Measurements from ENCODE around the gene FERMT1. TPM values are rescaled to one million over a fixed set of nuclear protein-coding genes. Genes with fewer than 3 reads are reported as not detected.

FERMT1 gene
- total RNA-seq, 1 donor from 2014 or later = 2.4 TPM

DNA sequence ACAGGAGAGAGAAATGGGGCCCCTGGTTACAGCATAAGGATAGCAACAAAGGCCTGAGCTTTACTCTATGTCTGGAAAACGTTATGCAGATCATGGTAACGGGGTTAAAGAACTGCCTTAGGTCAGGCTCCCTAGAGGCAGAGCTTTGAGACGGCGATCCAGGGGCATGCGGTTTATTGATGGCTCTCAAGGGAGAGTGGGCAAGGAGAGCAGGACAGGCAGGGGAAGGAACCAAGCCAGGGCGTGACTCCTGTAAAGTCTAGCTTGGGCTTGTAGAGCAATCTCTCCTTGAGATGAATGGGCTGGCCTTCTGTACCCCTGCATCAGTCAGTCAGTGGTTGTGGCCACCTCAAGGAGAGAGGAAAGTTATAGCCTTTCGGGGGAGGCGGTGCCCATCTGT, 12.5 kb upstream of the FERMT1 start:
- intact Hi-C loops (cut with DNase I) = no loop called here
- Histone ChIP-seq H3K36me3 (no peaks in the 10 kb centered on the region), H3K4me1 (no peaks in the 10 kb centered on the region), H3K9me3 (no peaks in the 10 kb centered on the region), H3K27ac (no peak overlapping the region), H3K4me3 (no peak overlapping the region), H3K27me3 (no peaks in the 10 kb centered on the region)
- ATAC-seq (no peak), DNase-seq (no peak)
- TF ChIP-seq, protein P1, sequence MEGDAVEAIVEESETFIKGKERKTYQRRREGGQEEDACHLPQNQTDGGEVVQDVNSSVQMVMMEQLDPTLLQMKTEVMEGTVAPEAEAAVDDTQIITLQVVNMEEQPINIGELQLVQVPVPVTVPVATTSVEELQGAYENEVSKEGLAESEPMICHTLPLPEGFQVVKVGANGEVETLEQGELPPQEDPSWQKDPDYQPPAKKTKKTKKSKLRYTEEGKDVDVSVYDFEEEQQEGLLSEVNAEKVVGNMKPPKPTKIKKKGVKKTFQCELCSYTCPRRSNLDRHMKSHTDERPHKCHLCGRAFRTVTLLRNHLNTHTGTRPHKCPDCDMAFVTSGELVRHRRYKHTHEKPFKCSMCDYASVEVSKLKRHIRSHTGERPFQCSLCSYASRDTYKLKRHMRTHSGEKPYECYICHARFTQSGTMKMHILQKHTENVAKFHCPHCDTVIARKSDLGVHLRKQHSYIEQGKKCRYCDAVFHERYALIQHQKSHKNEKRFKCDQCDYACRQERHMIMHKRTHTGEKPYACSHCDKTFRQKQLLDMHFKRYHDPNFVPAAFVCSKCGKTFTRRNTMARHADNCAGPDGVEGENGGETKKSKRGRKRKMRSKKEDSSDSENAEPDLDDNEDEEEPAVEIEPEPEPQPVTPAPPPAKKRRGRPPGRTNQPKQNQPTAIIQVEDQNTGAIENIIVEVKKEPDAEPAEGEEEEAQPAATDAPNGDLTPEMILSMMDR (IDR thresholded peaks at IDR 0.05) = no peak

DNA sequence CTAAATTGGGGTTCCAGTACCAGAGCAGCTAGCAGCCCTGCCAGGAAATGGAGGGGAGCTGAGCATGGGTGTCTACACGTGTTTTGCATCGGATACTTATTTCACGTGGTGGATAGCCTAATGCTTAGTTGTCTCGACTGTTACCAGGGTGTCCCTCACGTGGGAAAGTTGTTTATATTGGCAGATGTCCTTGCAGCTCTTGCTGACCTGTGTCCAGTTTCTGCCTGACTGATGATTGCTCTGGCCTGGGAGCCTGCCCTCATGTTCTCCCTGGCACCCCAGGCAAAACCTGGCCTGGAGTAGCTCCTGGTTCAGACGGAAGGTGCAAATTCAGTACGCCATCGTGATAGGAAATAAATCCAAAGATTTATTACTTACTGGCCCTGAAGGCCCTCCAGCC, 11.8 kb upstream of the FERMT1 start:
- H3K27me3 ChIP-seq = no peaks in the 10 kb centered on the region
- ATAC-seq (no peak), DNase-seq (no peak)
- no peaks in the 10 kb centered on the region for H3K9me3 ChIP-seq
- no peak overlapping the region for H3K4me3 ChIP-seq
- intact Hi-C loops (cut with DNase I) = no loop called here
- H3K36me3 ChIP-seq = no peaks in the 10 kb centered on the region
- TF ChIP-seq, protein P1 (IDR thresholded peaks at IDR 0.05) = no peak
- no peak overlapping the region for H3K27ac ChIP-seq
- H3K4me1 ChIP-seq = no peaks in the 10 kb centered on the region

DNA sequence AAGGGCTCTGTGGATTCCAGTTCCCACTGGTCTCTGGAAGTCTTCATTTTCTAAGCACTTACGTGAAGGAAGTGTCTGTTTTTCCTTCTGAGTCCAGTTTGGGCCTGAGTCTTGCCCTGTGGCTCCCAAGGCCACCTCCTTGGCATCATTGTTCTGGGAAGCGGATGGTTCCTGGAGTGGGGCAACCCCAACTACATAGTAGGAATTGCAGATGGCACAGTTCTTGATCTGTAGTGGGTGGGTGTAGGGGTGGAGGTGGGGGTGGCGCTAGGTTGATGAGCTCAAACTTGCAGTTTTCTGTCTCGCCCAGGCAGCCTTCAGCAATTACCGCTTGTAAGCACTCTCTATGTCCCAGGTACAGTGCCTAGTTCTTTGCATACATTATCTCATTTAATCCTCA, 7.2 kb upstream of the FERMT1 start:
- H3K9me3 ChIP-seq = no peaks in the 10 kb centered on the region
- no peaks in the 10 kb centered on the region for H3K27me3 ChIP-seq
- no peak for ATAC-seq
- no peak overlapping the region for H3K27ac ChIP-seq
- no peaks in the 10 kb centered on the region for H3K4me1 ChIP-seq
- intact Hi-C loops (cut with DNase I) = no loop called here
- no peaks in the 10 kb centered on the region for H3K36me3 ChIP-seq
- H3K4me3 ChIP-seq = no peak overlapping the region
- DNase-seq = no peak
- TF ChIP-seq, protein P1 (IDR thresholded peaks at IDR 0.05) = no peak

DNA sequence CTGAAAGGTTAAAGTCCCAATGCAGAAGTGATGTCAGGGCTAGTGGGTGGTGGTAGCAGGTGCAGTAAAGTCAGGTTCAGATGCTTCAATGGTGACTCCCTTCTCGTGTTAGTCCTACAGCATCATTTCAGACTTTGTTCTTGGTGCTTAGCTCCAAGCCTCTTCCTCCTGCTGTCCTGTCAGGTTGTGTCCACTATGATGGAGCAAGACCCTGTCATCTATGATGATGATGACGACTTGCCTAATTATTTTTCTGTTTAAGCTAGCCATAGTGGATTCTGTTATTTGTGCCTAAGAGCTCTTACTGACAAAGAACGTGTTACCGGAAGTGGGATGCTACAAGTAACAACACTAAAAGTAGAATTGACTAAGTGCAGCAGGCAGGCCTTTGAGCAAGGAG, 5.0 kb upstream of the FERMT1 start:
- intact Hi-C loops (cut with DNase I) = no loop called here
- TF ChIP-seq, protein P1 (IDR thresholded peaks at IDR 0.05) = no peak
- DNase-seq (no peak), ATAC-seq (no peak)
- Histone ChIP-seq H3K4me1 (peaks cover 8% of the 10 kb centered on the region), H3K9me3 (no peaks in the 10 kb centered on the region), H3K27ac (no peak overlapping the region), H3K27me3 (peaks cover 6% of the 10 kb centered on the region), H3K4me3 (no peak overlapping the region), H3K36me3 (no peaks in the 10 kb centered on the region)

DNA sequence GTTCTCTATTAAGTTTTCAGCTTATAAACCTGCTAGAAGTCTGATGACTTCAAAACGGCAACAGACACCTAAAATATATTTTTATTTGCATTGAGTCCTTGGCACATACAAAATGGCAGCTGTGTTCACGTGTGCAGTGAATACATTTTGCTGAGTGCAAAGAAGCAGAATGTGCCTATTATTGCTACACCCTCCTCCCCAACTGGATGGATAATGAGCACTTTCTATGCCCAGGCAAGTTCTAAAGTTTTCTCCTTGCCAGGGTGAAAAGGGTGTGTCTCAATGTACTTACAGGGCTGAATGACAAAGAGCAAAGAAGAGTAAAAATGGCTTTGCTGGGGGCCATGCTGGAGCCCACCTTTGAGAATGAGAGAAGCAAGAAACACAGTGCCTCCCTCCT, 4.0 kb upstream of the FERMT1 start:
- ATAC-seq (no peak), DNase-seq (no peak)
- no peak overlapping the region for H3K4me3 ChIP-seq
- peaks cover 11% of the 10 kb centered on the region for H3K4me1 ChIP-seq
- H3K36me3 ChIP-seq = no peaks in the 10 kb centered on the region
- H3K27ac ChIP-seq = no peak overlapping the region
- peaks cover 6% of the 10 kb centered on the region for H3K27me3 ChIP-seq
- no peaks in the 10 kb centered on the region for H3K9me3 ChIP-seq
- intact Hi-C loops (cut with DNase I) = no loop called here
- TF ChIP-seq, protein P1 (IDR thresholded peaks at IDR 0.05) = no peak

DNA sequence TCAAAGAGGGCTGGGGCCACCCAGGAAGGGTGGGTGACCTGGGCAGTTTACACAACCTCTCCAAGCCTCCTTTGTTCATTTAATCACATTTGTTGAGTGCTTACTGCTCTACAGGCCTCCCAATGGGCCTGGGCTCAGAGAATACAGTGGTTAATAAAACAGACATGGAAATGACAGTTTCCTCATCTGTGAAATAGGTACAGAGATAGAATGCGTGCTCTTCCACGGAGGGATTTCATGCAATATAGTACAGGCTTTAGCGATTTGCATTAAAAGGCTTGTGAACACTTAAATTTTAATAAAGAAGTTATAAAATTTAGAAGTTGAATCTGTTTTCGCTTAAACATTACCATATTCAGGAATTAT, 802 bp upstream of the FERMT1 start:
- DNase-seq (no peak), ATAC-seq (no peak)
- H3K4me1 ChIP-seq = peaks cover 11% of the 10 kb centered on the region
- H3K4me3 ChIP-seq = no peak overlapping the region
- peak overlapping the region; percentile 51 for H3K27ac ChIP-seq
- H3K27me3 ChIP-seq = peaks cover 6% of the 10 kb centered on the region
- intact Hi-C loops (cut with DNase I) = no loop called here
- no peaks in the 10 kb centered on the region for H3K9me3 ChIP-seq
- TF ChIP-seq, protein P1 (IDR thresholded peaks at IDR 0.05) = no peak
- no peaks in the 10 kb centered on the region for H3K36me3 ChIP-seq
